IMR-90 (cell line): ENCODE measurements around the gene SHC4. TPM values are rescaled to one million over a fixed set of nuclear protein-coding genes. Genes with fewer than 3 reads are reported as not detected.

Source experiments
- ATAC-seq: fragments of 200-7000 bp; cut with Tn5 transposase; 2 replicates; pipeline ENCODE4 v1.9.1; 2020; ENCODE audit warnings: low read depth, mild to moderate bottlenecking, moderate library complexity
- BruUV-seq: library from RNA; stranded (reverse); fragments of 400-500 nt; replicated peaks from 2 replicates; lab custom pipeline; 2021; lab: Mats Ljungman, UMichigan
- CTCF ChIA-PET: fragments of 300-600 bp; formaldehyde crosslinking; extraction: SDS; loops from one replicate; lab custom pipeline; 2021; ENCODE audit warnings: antibody characterized with exemption; lab: Yijun Ruan, JAX
- POLR2A ChIA-PET: fragments of 300-600 bp; sonication (Branson Sonifier 250); formaldehyde crosslinking; loops from one replicate; lab custom pipeline; 2022; ENCODE audit warnings: antibody characterized with exemption; ENCODE audit not compliant: unreplicated experiment; lab: Charles Lee
- DNase-seq: peaks from one replicate; pipeline ENCODE4 v3.0.0; 2013
- H2AFZ ChIP-seq: replicated peaks from 2 replicates; pipeline ENCODE3; 2013; ENCODE audit warnings: low read length, mild to moderate bottlenecking; ENCODE audit not compliant: poor library complexity
- H2AK5ac ChIP-seq: 2 replicates; pipeline ENCODE4 v1.6.1; 2013; ENCODE audit warnings: low read depth, low read length, inconsistent platforms
- H2AK9ac ChIP-seq: replicated peaks from 2 replicates; pipeline ENCODE3; 2013; ENCODE audit warnings: mild to moderate bottlenecking, low read depth, low read length, moderate library complexity; ENCODE audit not compliant: poor library complexity
- H2BK120ac ChIP-seq: 2 replicates; pipeline ENCODE4 v1.6.1; 2013; ENCODE audit warnings: low read depth, low read length, inconsistent platforms
- H2BK15ac ChIP-seq: 3 replicates; pipeline ENCODE4 v1.6.1; 2013; ENCODE audit warnings: low read depth, low read length, inconsistent platforms
- H2BK20ac ChIP-seq: 2 replicates; pipeline ENCODE4 v1.6.1; 2013; ENCODE audit warnings: low read depth, mild to moderate bottlenecking, inconsistent platforms, low read length, moderate library complexity
- H2BK5ac ChIP-seq: 2 replicates; pipeline ENCODE4 v1.6.1; 2013; ENCODE audit warnings: mild to moderate bottlenecking, low read depth, low read length, inconsistent platforms; ENCODE audit not compliant: poor library complexity, severe bottlenecking
- H3K14ac ChIP-seq: replicated peaks from 2 replicates; pipeline ENCODE4 v1.6.1; 2013; ENCODE audit warnings: low read depth, low read length, inconsistent platforms
- H3K18ac ChIP-seq: 2 replicates; pipeline ENCODE4 v1.6.1; 2013; ENCODE audit warnings: low read depth, low read length, control low read depth
- H3K23ac ChIP-seq: 2 replicates; pipeline ENCODE4 v1.6.1; 2013; ENCODE audit warnings: low read depth, low read length, inconsistent platforms
- H3K27ac ChIP-seq: 2 replicates; pipeline ENCODE4 v1.5.1; 2013; ENCODE audit warnings: mild to moderate bottlenecking, control low read depth, low read length; ENCODE audit not compliant: insufficient read depth
- H3K27me3 ChIP-seq: 2 replicates; pipeline ENCODE4 v1.6.1; 2013; ENCODE audit warnings: low read length; ENCODE audit not compliant: control insufficient read depth, insufficient read depth
- H3K36me3 ChIP-seq: 2 replicates; pipeline ENCODE4 v1.6.1; 2013; ENCODE audit warnings: low read length, mixed read lengths; ENCODE audit not compliant: control insufficient read depth, insufficient read depth
- H3K4ac ChIP-seq: 2 replicates; pipeline ENCODE4 v1.6.1; 2013; ENCODE audit warnings: low read depth, low read length, inconsistent platforms
- H3K4me1 ChIP-seq: 2 replicates; pipeline ENCODE4 v1.6.1; 2013; ENCODE audit warnings: low read length, mixed read lengths; ENCODE audit not compliant: control insufficient read depth, insufficient read depth
- H3K4me2 ChIP-seq: 2 replicates; pipeline ENCODE4 v1.6.1; 2013; ENCODE audit warnings: low read depth, mild to moderate bottlenecking, control low read depth, low read length, moderate library complexity
- H3K4me3 ChIP-seq: 2 replicates; pipeline ENCODE4 v1.5.1; 2013; ENCODE audit warnings: low read depth, mild to moderate bottlenecking, control low read depth, low read length, moderate library complexity; ENCODE audit not compliant: insufficient read depth
- H3K56ac ChIP-seq: 2 replicates; pipeline ENCODE4 v1.6.1; 2013; ENCODE audit warnings: low read length, inconsistent platforms; ENCODE audit not compliant: insufficient read depth; ENCODE audit errors: extremely low read depth
- H3K79me1 ChIP-seq, 2 experiments: 2 replicates each; pipeline ENCODE4 v1.6.1; 2013; ENCODE audit warnings: low read length in 2 of 2, inconsistent platforms in 1 of 2, low read depth in 1 of 2
- H3K9ac ChIP-seq: 2 replicates; pipeline ENCODE4 v1.6.1; 2013; ENCODE audit warnings: low read depth, low read length, control low read depth
- H3K9me1 ChIP-seq: 2 replicates; pipeline ENCODE4 v1.6.1; 2013; ENCODE audit warnings: low read length, inconsistent platforms; ENCODE audit not compliant: insufficient read depth
- H3K9me3 ChIP-seq: 2 replicates; pipeline ENCODE4 v1.6.1; 2013; ENCODE audit warnings: low read length; ENCODE audit not compliant: control insufficient read depth, insufficient read depth
- H4K20me1 ChIP-seq: 2 replicates; pipeline ENCODE4 v1.6.1; 2013; ENCODE audit warnings: low read length, inconsistent platforms; ENCODE audit not compliant: insufficient read depth
- H4K5ac ChIP-seq: 2 replicates; pipeline ENCODE4 v1.6.1; 2013; ENCODE audit warnings: mild to moderate bottlenecking, low read depth, low read length, control low read depth
- H4K8ac ChIP-seq, 2 experiments: 2 replicates each; pipeline ENCODE4 v1.6.1; 2013; ENCODE audit warnings: low read depth in 2 of 2, low read length in 2 of 2, control low read depth in 1 of 2, inconsistent platforms in 1 of 2
- H4K91ac ChIP-seq: 2 replicates; pipeline ENCODE4 v1.6.1; 2013; ENCODE audit warnings: low read depth, low read length, inconsistent platforms; ENCODE audit not compliant: insufficient read depth
- BHLHE40 ChIP-seq: fragments of 150-350 bp; IDR thresholded peaks from 2 replicates; pipeline ENCODE4 v1.6.1; 2016; ENCODE audit warnings: mild to moderate bottlenecking, low read depth, low read length
- CEBPB ChIP-seq: IDR thresholded peaks from 2 replicates; pipeline ENCODE4 v1.6.1; 2012; ENCODE audit warnings: low read depth, low read length, improper control_type of control experiment
- FOS ChIP-seq: fragments of 150-350 bp; IDR thresholded peaks from 2 replicates; pipeline ENCODE4 v1.6.1; 2016; ENCODE audit warnings: low read depth, low read length
- RCOR1 ChIP-seq: IDR thresholded peaks from 2 replicates; pipeline ENCODE4 v1.6.1; 2012; ENCODE audit warnings: mild to moderate bottlenecking, low read length, improper control_type of control experiment; ENCODE audit not compliant: insufficient replicate concordance
- WGBS, 2 experiments: methylation state at CpG; one replicate each; pipeline versions ENCODE4 v1.1.5 to v1.1.7; 2013; ENCODE audit warnings: missing lambda C conversion rate in 2 of 2; ENCODE audit not compliant: insufficient read length in 1 of 2; ENCODE audit errors: extremely low coverage in 2 of 2; 5-methylcytosine and 5-hydroxymethylcytosine counted together
- dilution Hi-C: fragments of 300-500 bp; cut with HindIII; formaldehyde crosslinking; loops from one replicate; pipeline ENCODE4 v1.14.3; 2018; ENCODE audit warnings: low sequenced_read_pairs; ENCODE audit not compliant: unreplicated experiment
- in situ Hi-C: fragments of 300-500 bp; cut with MboI; formaldehyde crosslinking; loops from 3 replicates; pipeline ENCODE4 v1.14.3; 2019; ENCODE audit warnings: low sequenced_read_pairs, inconsistent platforms, mixed read lengths
- intact Hi-C: fragments of 100-400 bp; cut with micrococcal nuclease; formaldehyde crosslinking; loops from 2 replicates; pipeline ENCODE4 v1.10.0; 2022
- polyA plus RNA-seq, 3 experiments: library from polyadenylated mRNA; depleted of rRNA; stranded (reverse); fragments of >200 nt; gene quantifications; 2 replicates each; pipeline ENCODE4 v1.2.3, GENCODE V29; 2012; ENCODE audit warnings: low replicate concordance in 1 of 3
- total RNA-seq: library from RNA; depleted of rRNA; stranded (reverse); fragments of >200 nt; gene quantifications from 2 replicates; pipeline ENCODE4 v1.2.3, GENCODE V29; 2012
- TF ChIP-seq, protein P1 (sequence below): fragments of 150-350 bp; IDR thresholded peaks from 2 replicates; pipeline ENCODE4 v1.6.1; 2017; ENCODE audit warnings: mild to moderate bottlenecking, antibody characterized with exemption, low read length, low read depth

SHC4 gene
- total and polyA plus RNA-seq, 2 of the 4 experiments (the other 2 are of a cell fraction) = 0.91 to 2.7 TPM

- no peak for TF ChIP-seq RCOR1
Observed at GRCh38 chr15:48928877-48929538, 34.7 kb downstream of the SHC4 start (continued).

- ChIA-PET POLR2A (no interaction called here), CTCF (interaction anchor here (0.6 to 0.8 kb wide), 2 partner anchors 9 to 478 kb away, joined by 3 to 7 read pairs; no protein-coding TSS in a partner anchor)
Observed at GRCh38 chr15:48925714-48926223, 38.0 kb downstream of the SHC4 start.

More at GRCh38 chr15:48925714-48926223, 38.0 kb downstream of the SHC4 start:
- DNase-seq (peak; percentile 97), ATAC-seq (peak; percentile 94)
- Histone ChIP-seq H3K9me1 (peaks cover 18% of the 10 kb centered on the region), H3K56ac (no peak overlapping the region), H2AK9ac (no peak overlapping the region), H2BK5ac (peak overlapping the region; percentile 37), H3K27me3 (no peaks in the 10 kb centered on the region), H4K91ac (peak overlapping the region; percentile 51), H2AFZ (peak overlapping the region; percentile 62), H3K4me1 (peaks cover 6% of the 10 kb centered on the region), H3K9me3 (no peaks in the 10 kb centered on the region), H3K4me3 (no peak overlapping the region), H3K18ac (peak overlapping the region; percentile 54; the same call in 1 of the 2 replicates), H3K9ac (no peak overlapping the region), H3K36me3 (no peaks in the 10 kb centered on the region), H3K23ac (peak overlapping the region; percentile 44; the same call in 1 of the 2 replicates), H3K4me2 (peak overlapping the region; percentile 77), H3K27ac (peak overlapping the region; percentile 38), H4K20me1 (no peaks in the 10 kb centered on the region), H3K79me1 (peaks cover 16 to 29% of the 10 kb centered on the region in 2 experiments; a peak in 3 of 4 replicates), H2AK5ac (peak overlapping the region; percentile 69), H3K4ac (peak overlapping the region; percentile 76), H2BK15ac (peak overlapping the region; percentile 93; the same call in 2 of the 3 replicates), H2BK20ac (peak overlapping the region; percentile 85), H4K8ac (peak overlapping the region in 1 of 2 experiments; percentile 62; a peak in 2 of 4 replicates), H4K5ac (no peak overlapping the region), H2BK120ac (peak overlapping the region; percentile 92), H3K14ac (peak overlapping the region; percentile 55)
- 37% methylated on average over 9 of the region's 9 CpGs; no CpG with 5 or more reads in 1 of the 2 experiments for WGBS, 2 experiments
- peak; percentile 98 for TF ChIP-seq FOS
- no peak for TF ChIP-seq RCOR1
- TF ChIP-seq, protein P1, sequence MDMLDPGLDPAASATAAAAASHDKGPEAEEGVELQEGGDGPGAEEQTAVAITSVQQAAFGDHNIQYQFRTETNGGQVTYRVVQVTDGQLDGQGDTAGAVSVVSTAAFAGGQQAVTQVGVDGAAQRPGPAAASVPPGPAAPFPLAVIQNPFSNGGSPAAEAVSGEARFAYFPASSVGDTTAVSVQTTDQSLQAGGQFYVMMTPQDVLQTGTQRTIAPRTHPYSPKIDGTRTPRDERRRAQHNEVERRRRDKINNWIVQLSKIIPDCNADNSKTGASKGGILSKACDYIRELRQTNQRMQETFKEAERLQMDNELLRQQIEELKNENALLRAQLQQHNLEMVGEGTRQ = no peak
- peak; percentile 68; the same call in 1 of the 2 replicates for TF ChIP-seq CEBPB
- TF ChIP-seq BHLHE40 = peak; percentile 11; the same call in 1 of the 2 replicates
- BruUV-seq = no TSS peak
- dilution Hi-C loops (no loop called here), intact Hi-C loops (no loop called here), in situ Hi-C loops (no loop called here)
